HG03354 (cell line): Measurements from ENCODE around the gene DAPP1.
"Not testable (repeated sequence)": the region's sequence is repeated elsewhere in the genome, so short reads cannot be mapped to it uniquely, and the experiment has no call there.

Experiments
- ATAC-seq: cut with Tn5 transposase; IDR thresholded peaks from one replicate; pipeline ENCODE4 v1.9.1; 2021; ENCODE audit warnings: mild to moderate bottlenecking; ENCODE audit not compliant: unreplicated experiment, poor library complexity, severe bottlenecking

The DAPP1 gene

DNA sequence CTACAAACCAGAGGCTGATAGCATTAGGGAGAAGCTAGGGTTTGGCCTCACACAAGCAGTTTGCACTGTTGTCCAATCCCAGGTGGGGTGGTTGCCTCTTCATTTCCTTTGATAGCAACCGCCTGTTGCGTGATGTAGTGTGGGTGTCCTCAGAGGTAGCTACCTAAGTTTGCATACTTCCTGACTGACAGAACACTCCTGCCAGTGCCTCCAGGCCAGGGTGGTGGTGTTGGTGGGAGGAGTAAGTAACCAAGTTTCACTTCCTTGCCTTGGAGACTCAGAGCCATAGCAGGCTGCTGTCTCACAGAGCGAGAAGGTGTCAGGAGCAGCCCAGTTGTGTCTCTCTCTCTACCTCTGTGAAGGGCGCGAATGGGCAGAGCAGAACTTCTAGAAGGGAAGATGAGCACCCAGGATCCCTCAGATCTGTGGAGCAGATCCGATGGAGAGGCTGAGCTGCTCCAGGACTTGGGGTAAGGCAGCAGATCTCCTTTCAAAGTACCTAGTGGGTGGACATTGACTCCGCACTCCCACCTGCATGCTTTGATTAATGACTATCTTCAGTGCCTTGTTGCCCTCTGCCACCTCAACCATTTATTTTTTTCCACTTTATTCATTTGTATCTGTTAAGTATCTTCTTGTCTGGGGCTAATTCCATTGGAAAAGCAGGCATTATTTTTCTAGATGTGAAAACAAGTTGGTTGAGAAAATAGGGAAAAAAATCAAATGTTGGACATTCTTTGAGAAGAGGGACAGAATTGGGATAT is at the start of gene DAPP1:
DAPP1 (plus strand) TSS at position 283 of the 764 bp plus-strand sequence; CDS start at position 370, 87 bp downstream.
- ATAC-seq: peak; percentile 97

- ATAC-seq: not testable (repeated sequence)
These were observed 45.8 kb upstream of the DAPP1 start for GRCh38 chr4:99770842-99771241.

DNA sequence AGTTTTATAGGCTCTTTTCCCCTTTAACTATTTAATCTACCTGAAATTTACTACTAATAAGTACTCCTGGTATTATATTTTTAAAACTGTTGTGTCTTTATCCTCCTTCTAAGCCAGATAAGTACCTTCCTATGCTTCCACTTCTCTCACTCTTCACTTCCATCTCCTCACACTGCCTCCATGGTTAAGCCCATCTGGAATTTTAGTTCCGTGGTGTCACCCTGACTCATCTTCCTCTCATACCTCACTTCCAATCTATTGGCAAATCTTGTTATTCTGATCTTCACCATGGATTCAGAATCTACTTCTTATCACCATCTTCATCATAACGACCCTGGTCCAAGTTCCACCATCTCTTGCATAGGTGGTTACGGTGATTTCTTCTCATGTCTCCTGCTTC is 32.7 kb upstream of the DAPP1 start:
- ATAC-seq: no peak

DNA sequence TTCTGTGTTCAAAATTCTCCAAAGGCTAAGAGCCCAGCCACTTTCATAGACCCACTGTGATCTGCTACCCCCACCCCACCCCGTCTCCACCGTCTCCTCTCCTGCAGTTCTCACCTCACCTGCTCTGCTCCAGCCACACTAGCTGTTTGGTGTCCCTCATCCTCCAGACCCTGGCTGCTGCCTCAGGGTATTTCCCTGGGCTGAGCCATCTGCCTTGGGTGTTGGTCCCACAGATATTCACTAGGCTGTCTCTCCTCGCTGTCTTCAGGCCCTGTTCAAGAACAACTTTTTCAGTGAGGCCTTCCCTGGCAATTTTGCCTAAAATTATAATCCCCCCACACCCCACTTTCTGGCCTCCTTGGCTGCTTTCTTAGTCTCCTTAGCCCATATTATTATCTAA is 31.8 kb upstream of the DAPP1 start:
- ATAC-seq: no peak

DNA sequence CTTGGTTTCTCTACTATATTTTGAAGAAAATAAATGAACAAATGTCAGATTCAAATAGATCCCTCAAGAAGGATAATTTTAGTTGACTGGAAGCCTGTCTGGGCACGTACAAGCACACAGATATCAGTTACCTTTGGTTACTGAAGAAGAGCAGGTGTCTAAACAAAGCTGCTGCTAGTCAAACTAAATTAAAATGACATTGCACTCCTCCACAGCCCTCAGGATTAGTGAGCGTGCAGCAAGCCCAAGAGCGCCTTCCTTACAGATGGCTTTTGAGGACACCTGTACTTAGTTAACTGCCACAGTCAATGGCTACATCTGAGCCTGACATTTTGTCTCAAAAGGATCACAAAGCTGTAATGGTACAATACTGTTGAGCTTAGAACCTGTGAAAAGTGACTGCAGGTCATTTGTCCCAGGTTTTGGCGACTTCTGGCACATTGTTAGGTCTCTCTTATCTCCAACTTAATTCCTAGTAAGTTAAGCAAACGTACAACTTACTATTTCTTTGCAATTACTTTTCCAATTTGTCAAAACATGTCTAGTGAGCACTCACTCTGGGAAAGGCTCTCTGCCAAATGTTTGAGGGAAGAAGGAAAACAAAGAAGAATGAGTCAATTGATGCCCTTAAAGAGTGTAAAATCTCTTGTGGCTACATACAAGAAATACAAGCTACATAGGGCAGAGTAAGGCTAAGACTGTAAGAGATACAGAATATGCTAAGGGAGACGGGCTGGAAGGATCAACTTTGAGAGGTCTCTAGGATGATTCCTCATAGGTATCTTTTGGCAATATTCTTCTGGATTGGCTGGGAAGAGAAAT is 25.6 kb upstream of the DAPP1 start:
- ATAC-seq: no peak

DNA sequence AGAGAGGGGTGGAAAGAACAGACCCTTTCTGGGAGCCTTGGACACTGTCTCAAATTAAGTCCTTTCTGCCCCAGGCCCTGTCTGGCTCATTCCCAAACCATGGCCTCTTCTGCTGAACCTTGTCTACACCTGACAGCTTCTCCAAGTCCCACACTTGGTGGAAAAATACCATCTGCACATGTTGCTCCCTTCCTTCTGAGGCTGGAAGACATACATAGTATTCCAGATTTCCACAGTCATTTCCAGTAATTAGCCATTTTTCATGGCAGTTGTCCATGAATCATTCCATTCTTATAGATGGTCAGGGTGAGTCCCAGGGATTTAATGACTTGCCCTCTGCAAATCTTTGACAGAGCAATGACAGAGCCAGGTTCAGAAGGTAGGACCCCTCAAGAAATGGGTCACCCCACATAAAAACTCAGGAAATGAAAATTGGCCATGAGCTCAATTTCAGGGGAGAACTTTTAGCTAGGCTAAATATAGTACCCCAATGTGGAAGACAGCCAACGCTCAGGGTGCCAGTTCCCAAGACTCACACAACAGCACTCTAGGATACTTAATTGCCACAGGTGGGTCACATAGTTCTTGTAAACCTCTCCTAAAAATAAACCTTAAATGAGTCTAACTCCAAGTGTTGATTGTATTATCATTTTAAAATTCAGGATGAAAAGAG is 16.2 kb upstream of the DAPP1 start:
- ATAC-seq: no peak

DNA sequence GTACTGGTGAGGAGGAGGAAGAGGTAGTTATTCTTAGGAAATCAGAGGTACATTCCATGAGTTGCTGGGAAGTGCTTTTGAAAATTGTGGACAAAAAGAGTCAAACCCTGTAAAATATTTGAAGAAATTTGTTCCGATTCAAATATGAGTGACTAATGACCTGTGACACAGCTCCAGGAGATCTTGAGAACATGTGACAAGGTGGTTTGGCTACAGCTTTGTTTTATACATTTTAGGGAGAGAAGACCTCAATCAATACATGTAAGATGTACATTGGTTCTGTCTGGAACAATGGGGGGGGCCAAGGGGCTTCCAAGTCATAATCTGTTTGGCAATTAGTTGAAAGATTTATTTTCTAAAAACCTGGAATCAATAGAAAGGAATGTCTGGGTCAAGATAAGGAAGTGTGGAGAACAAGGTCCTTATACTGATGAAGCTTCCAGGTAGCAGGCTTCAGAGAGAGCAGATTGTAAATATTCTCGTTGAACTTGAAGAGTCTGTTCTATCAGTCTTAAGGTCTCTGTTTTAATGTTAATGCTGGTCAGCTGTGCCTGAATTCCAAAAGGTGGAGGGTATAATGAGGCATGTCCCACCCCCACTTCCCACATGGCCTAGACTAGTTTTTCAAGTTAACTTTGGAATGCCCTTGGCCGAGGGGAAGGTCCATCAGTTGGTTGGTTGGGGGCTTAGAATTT is 15.5 kb upstream of the DAPP1 start:
- ATAC-seq: no peak

DNA sequence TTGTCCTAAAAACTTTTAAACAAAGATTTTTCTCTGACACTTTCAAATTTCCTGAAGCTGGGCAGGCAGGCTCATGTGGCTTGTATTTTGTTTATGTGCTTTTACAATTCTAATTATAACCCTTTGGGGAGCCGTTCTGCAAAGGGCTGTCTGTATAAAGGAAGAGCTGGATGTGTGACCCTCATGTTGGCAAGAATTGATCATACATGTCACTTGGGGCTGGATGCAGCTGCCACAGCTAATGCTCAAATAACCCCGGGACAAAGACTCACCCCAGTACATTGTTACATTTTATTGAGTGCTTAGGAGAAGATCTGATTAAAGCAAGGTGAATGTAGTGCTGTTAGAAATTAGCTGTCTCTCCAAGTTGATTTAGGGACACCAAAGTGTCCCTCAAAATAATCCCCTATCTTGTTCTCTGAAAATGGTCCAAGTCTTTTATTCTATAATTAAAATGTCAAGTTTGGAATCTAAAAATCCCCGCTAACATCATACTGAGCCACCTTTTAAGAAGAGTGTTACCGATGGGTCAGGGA is 13.0 kb upstream of the DAPP1 start:
- ATAC-seq: no peak

DNA sequence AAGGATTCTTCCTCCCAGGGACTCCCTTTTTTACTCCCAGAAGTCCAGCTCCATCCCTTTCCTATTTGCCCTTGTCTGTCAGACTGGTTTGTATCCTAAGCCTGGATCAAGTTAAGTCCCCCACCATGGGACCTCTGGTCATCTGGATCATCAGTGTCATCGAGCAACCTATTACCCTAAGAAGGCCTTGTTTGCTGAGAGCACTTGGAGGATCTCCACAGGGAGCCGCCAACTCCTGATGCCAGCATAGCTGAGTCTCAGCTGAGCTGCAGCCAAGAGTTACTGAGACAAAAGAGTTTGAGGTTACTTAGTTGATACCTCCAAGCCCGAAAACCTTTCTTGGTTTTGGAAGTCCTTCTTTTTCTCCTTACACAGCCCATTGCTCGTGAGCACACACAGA is 10.1 kb upstream of the DAPP1 start:
- ATAC-seq: no peak

DNA sequence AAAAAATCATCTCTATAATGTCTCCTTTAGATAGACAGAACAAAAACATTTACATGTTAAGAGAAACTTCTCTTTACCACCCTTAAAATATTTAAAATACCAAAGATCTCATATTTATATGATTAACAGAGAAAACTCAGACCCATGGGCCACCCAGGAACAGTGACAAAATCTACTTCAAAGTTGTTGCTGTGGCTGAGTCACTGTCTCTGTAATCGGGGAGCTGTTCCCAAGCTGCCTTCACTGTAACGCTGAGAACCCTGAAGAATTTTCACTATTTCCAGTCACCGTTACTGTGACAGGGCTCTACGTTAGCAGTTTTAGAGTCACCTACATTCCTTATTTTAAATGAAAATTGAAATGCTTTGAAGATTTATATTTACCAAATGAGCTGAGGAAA is 9.0 kb upstream of the DAPP1 start:
- ATAC-seq: no peak

GRCh38 chr4:99808260-99808857 is 8.3 kb upstream of the DAPP1 start:
- peak; percentile 93 for ATAC-seq

DNA sequence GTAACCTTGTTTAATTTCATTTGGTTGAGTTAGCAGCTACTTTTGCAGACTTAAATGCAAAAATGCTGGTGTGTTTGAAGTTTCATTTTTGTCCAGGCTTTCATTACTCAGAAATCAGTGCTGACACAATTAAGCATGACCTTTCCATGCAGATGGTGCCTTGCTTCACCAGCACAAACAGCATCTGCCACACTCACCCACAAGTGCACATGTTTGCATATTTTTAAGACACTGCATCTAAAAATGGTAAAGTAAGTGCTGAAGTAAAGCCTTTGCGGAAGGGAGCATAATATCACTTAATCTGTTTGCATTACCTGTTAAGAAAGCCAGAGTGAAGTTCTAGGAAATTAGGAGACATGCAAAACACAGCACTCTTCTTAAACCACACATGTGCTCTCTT is 7.3 kb upstream of the DAPP1 start:
- ATAC-seq: no peak

DNA sequence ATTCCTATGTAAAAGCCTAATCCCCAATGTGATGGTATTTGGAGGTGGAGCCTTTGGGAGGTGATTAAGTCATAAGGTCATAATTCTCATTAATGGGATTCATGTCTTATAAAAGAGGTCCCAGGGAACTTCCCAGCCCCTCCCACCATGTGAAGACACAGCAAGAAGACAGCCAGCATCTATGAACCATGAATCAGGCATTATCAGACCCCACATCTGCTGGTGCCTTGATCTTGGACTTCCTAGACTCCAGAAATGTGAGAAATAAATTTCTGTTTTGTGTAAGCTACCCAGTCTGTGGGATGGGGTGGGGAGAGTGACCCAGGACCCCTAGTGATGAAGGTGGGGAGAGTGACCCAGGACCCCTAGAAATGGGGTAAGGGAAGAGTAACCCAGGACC is 6.1 kb upstream of the DAPP1 start:
- no peak for ATAC-seq

DNA sequence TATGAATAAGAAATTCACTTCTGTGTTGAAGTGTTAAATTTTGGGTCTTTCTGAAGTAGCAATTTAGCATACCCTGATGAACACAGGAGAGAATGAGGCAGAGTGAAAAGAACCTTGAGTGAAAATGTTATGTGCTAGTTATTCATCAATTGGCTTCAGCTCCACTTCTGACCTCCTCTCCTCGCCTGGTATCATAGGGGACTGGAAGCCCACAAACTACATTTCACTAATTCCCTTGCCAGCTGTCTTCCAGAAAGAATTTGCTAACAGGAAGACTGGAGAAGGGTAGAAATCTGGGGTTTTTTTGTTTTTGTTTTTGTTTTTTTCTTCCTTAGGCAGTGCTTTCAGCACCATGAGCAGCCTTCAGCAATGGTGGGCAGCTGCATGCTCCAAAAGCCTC is 5.5 kb upstream of the DAPP1 start:
- ATAC-seq: no peak

DNA sequence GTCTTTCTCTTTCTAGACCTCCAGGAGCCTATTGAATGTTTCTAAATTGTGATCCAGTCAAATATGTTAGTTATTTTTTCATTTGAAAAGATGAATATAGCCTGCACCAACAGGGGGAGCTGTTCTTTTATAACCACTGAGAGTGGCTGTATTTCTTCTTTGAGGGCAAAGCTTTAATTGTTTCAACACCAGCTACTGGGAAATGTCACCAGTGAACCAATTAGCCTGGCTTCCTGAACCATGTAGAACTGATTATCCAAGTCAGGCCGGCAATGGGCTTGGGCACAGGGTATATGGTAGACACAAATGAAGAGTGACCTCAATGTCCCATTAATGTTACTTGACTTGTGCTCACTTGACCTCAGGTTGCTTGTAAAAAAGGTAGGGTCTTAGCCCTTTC is 4.8 kb upstream of the DAPP1 start:
- no peak for ATAC-seq

DNA sequence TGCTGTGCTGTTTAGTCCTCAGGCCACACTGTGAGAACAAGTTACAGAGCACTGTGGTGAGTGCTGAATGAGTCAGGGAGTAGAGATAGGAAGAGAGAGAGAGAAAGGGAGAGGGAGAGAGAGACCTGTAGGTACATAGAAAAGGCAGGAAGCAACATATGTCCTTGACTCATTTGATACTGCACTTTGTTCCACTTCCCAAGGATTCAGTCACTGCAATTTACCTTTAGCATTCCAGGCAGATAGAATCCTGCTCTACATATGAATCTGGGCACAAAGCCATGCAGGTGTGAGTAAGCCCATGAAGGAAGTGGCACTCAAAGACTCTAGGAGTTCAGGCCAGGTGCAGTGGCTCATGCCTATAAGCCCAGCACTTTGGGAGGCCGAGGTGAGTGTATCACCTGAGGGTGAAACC is 1.0 kb upstream of the DAPP1 start:
- ATAC-seq: no peak

- peak; percentile 26 for ATAC-seq
These were observed 773 bp downstream of the DAPP1 start for GRCh38 chr4:99817309-99817890.

DNA sequence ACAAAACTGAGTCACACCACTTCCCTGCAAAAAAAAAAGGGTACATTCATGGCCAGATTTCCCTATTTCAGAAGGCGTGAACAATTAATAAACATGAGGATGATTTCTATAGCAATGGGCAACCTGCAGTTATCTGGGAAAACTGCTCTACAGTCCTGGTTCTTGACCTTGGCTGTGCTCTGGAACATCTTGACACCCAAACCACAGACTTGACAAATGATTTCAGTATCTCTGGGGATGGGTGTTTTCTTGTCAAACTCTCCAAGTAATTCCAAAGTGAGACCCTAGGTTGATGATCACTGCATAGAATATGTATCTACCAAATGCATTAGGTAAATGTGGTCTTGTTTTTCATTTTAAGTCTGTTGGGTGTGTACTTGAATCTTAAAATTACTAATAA is 2.0 kb downstream of the DAPP1 start:
- no peak for ATAC-seq

GRCh38 chr4:99821918-99822503 is 5.4 kb downstream of the DAPP1 start:
- peak; percentile 85 for ATAC-seq
